IPS-18c (cell line): ENCODE results near the gene TLE2.
"Not testable (repeated sequence)": the region's sequence is repeated elsewhere in the genome, so short reads cannot be mapped to it uniquely, and the experiment has no call there.

ENCODE experiments used
- H3K4me3 ChIP-seq: 2 replicates; pipeline ENCODE4 v1.7.0; 2013; ENCODE audit warnings: low read depth, mild to moderate bottlenecking, low read length, moderate library complexity; ENCODE audit not compliant: insufficient read depth
- H3K9me3 ChIP-seq: one replicate; pipeline ENCODE4 v1.6.1; 2013; ENCODE audit warnings: mild to moderate bottlenecking, low read length, moderate library complexity; ENCODE audit not compliant: control insufficient read depth, insufficient read depth

TLE2 gene

DNA sequence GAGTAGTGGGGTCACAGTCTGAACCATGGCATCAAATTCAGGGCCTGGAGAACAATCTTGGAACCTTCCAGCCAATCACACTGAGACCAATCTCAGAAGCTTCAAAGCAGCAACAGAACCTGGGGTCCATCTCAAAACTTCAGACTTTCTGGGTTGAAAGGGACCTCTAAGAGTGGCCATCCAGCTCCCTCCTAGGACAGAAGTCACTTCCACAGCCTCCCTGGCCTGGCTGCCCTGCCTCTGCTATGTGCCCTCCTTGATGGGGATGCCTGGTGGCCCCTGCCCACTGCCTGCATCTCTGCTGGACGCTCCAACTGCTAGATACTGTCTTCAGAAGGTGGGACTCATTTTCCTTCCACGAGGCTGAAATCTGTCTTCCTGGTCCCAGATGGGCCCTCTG lies 1.8 kb downstream of the TLE2 start:
- no peak overlapping the region for H3K4me3 ChIP-seq
- H3K9me3 ChIP-seq = peaks cover 2% of the 10 kb centered on the region

DNA sequence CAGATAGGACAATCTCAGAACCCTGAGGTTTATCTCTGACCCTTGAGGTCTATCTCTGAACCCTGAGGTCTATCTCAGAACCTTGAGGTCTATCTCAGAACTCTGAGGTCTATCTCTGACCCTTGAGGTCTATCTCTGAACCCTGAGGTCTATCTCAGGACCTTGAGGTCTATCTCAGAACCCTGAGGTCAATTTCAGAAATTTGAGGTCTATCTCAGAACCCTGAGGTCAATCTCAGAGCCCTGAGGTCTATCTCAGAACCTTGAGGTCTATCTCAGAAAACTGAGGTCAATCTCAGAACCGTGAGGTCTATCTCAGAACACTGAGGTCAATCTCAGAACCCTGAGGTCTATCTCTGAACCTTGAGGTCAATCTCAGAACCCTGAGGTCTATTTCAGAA lies 2.3 kb downstream of the TLE2 start:
- Histone ChIP-seq H3K9me3 (peaks cover 2% of the 10 kb centered on the region), H3K4me3 (no peak overlapping the region)

DNA sequence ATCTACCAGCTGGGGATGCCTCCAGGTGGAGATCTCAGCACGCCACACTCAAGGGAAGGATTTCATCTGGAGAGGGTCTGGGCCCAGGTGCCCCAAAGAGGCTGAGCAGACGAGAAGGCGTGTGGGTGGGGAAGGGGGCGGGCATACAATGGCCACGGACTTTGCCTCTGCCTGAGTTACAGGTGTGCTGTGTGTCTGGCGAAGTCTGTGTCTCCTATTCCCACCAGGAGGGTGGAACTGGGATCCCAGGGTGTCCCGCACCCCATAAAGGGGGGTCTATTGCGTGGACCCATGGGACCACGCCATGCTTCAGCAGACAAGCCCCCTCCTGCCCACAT lies 3.6 kb downstream of the TLE2 start:
- peaks cover 2% of the 10 kb centered on the region for H3K9me3 ChIP-seq
- no peak overlapping the region for H3K4me3 ChIP-seq

DNA sequence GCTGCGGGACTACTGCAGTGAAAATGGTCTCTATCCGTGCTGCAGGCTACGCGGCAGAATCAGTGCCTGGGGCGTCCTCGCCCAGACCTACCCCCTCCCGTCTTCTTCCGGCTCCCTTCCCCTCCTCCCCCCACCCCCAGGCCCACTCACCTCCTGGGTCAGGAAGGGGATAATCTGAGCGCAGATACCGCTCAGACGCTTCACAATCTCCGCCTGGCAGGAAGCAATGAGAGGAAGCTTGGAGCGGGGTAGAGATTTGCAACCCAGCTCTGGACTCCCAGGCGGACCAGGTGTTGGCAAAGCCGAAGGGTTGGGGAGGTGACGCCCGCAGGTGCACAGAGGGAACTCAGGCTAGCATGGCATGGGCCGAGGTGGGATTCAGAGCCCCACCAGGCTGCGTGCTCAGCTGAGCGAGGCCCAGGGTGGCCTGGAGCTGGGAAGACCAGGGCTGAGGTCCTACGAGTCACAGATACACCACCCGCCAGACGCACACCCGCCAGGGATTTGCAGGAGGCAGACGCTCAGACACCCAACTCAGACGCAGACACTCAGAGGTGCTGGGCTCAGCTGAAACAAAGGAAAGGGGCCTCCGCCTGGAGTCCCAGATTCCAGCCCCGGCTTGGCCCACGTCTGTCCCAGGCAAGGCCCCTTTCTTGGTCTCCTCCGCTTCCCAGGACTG lies 4.1 kb downstream of the TLE2 start:
- Histone ChIP-seq H3K9me3 (peaks cover 2% of the 10 kb centered on the region), H3K4me3 (peak overlapping the region; percentile 38; the same call in 1 of the 2 replicates)

DNA sequence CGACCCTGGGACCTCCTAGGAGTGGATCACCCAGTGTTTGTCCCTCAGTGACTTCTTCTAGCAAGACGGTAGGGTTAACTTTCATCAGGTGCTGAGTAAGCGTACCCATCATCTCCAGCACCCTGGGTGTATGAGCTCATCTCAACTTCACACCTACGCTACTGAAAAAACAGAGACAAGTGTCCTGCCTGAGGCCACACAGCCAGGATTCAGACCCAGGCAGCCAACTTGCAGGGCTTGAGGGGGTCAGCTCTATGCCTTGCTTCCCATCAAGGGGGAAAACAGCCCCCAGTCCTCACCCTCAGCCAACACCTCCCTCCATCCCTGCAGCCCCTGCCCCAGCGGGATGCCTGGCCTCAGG lies 4.6 kb downstream of the TLE2 start:
- peaks cover 2% of the 10 kb centered on the region for H3K9me3 ChIP-seq
- H3K4me3 ChIP-seq = no peak overlapping the region

DNA sequence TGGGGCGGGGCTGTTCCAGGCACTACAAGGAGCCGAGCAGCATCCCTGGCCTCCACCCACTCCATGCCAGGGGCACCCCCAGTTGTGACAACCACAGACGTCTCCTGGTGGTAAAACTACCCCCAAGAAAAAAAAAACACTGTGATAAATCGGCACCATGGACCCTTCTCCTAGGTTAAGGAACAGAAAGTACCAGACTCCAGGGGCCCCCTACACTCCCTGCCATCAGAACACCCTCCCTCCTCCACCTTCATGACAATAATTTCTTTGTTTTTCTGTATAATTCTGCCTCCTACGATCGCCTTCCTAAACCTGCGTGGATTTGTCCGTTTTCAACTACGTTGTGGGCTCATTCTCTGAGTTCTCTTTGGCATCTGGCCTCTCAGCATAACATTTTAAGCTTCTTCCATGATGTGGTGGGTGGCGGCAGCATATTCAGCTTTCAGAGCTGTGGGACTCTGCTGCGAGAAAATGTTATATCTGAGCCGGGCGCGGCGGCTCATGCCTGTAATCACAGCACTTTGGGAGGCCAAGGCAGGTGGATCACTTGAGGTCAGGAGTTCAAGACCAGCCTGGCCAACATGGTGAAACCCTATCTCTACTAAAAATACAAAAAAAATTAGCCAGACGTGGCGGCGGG lies 8.6 kb downstream of the TLE2 start:
- H3K9me3 ChIP-seq = peaks cover 2% of the 10 kb centered on the region
- no peak overlapping the region for H3K4me3 ChIP-seq

- Histone ChIP-seq H3K9me3 (peaks cover 2% of the 10 kb centered on the region), H3K4me3 (no peak overlapping the region)
Measured at GRCh38 chr19:3019211-3019854, 9.7 kb downstream of the TLE2 start.

- Histone ChIP-seq H3K9me3 (no peaks in the 10 kb centered on the region), H3K4me3 (no peak overlapping the region)
Measured at GRCh38 chr19:3017923-3018322, 11.2 kb downstream of the TLE2 start.

- Histone ChIP-seq H3K4me3 (no peak overlapping the region), H3K9me3 (no peaks in the 10 kb centered on the region)
Measured at GRCh38 chr19:3015126-3016057, 13.7 kb downstream of the TLE2 start.

DNA sequence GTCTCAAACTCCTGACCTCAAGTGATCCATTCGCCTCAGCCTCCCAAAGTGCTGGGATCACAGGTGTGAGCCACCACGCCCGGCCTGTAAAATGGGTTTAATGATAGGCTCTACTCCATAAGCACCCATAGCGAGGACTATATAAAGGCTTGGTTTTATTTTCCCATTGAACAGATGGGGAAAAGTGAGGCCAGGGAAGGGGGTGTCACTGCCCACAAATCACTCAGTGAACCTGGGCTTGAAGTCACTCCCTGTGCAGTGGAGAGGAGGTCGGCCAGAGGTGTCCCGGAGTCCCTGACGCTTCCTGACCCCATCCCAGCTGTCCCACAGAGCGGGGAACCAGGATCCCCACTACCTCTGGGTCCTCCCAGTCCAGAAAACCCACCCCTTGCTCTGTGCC lies 14.9 kb downstream of the TLE2 start:
- H3K4me3 ChIP-seq = no peak overlapping the region
- no peaks in the 10 kb centered on the region for H3K9me3 ChIP-seq

- Histone ChIP-seq H3K4me3 (no peak overlapping the region), H3K9me3 (no peaks in the 10 kb centered on the region)
Measured at GRCh38 chr19:3013263-3013725, 15.8 kb downstream of the TLE2 start.

DNA sequence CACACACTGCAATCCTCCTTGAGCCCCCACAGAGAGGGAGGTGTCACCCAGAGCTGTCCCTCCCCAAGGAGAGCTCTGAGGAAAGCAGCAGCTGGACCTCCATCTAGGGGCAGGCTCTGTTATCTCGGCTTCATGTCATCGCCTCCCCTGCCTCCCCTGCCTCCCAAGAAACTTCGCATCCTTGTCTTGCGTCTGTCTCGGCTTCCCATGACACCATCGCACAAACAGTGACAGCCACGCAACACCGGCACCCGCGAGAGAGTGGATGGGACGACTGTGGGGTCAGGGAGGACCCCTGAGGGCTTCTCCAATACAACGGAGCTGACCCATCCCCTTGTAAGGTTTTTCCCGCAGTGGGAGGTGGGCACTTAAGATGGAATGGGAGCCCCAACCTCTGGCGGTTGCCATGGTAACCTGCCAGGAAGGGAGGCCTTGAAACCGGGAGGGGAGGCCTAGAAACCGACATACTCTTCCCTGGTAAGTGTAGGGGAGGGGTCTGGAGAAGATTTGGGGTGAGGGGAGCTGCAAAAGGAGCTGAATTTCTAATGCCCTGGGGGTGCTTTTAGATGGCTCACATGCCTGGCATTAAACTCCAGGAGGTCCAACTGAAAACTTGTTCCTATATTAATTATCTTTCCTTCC lies 16.3 kb downstream of the TLE2 start:
- Histone ChIP-seq H3K4me3 (no peak overlapping the region), H3K9me3 (no peaks in the 10 kb centered on the region)

GRCh38 chr19:3012059-3012458 lies 17.0 kb downstream of the TLE2 start:
- not testable (repeated sequence) for H3K4me3 ChIP-seq, H3K9me3 ChIP-seq

DNA sequence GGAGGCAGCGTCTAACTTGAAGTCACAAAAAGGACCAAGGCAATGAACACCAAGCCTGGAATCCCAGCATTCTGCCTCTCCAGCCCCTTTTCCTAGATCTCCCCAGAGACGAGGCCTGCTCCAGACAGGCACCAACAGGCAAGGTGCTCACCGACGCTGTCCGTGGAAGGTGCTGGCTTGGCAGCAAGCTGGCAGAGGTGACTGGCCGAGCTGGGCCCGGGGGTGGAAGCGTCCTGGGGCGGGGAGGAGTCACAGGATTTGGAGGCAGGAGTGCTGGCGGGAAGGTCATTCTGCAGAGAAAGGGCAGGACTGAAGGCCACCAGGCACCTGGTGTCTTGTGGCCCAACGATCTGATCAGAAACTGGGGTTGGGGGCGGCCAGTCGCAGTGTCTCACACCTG lies 18.2 kb downstream of the TLE2 start:
- no peaks in the 10 kb centered on the region for H3K9me3 ChIP-seq
- no peak overlapping the region for H3K4me3 ChIP-seq

GRCh38 chr19:3008994-3009393 lies 20.1 kb downstream of the TLE2 start:
- H3K9me3 ChIP-seq = no peaks in the 10 kb centered on the region
- no peak overlapping the region for H3K4me3 ChIP-seq

- Histone ChIP-seq H3K4me3 (no peak overlapping the region), H3K9me3 (no peaks in the 10 kb centered on the region)
Measured at GRCh38 chr19:3007975-3008374, 21.1 kb downstream of the TLE2 start.

DNA sequence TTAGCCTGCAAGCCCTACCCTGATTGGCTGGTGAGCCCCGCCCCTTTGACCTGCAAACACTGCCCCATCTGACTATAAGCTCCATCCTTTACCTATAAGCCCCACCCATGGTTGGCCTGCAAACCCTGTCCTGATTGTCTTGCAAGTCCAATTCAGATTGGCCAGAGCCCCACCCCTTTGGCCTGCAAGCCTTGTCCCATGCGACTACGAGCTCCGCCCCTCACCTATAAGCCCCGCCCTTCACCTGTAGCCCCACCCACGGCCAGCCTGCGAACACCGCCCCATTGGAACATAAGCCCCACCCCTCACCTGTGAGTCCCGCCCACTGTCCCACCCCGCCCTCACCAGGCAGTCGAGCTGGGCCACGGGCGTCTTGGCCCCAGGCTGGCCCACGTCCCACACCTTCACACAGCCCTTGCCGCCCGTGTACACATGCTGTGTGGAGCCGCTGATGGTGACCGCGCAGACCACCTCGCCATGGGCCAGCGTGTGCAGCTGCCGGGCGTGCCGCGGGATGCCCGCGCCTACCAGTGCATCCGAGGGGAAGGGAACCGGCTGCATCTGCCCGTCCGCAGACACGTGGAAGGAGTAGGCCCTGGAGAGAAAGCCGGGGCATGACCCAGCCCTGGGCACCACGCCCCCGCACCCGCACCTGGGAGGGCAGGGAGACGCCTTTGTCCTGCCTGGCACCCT lies 22.9 kb downstream of the TLE2 start:
- Histone ChIP-seq H3K9me3 (no peaks in the 10 kb centered on the region), H3K4me3 (no peak overlapping the region)
